Peyer's patch (tissue), 4 donors: Measurements from ENCODE around the gene COL4A5. TPM values are rescaled to one million over a fixed set of nuclear protein-coding genes. Genes with fewer than 3 reads are reported as not detected.
"Not testable (repeated sequence)": the region's sequence is repeated elsewhere in the genome, so short reads cannot be mapped to it uniquely, and the experiment has no call there.

Experiments used
- DNase-seq, 3 donors: peaks; one replicate each; pipeline ENCODE4 v3.0.0-alpha.2; 2017 to 2019
- H3K27ac ChIP-seq, 4 donors: fragments of 200-600 bp; sonication (generic); one replicate each; pipeline ENCODE4 v1.5.1; 2016 to 2019
- H3K27me3 ChIP-seq, 2 donors: fragments of 200-600 bp; sonication (generic); one replicate each; pipeline ENCODE4 v1.5.1; 2019
- H3K36me3 ChIP-seq, 3 donors: fragments of 200-600 bp; sonication (generic); one replicate each; pipeline ENCODE4 v1.5.1; 2016 to 2019
- H3K4me1 ChIP-seq, 4 donors: fragments of 200-600 bp; sonication (generic); one replicate each; pipeline ENCODE4 v1.5.1; 2016 to 2019
- H3K4me3 ChIP-seq, 4 donors: fragments of 200-600 bp; sonication (generic); 1 replicate in 3 of 4; 2 replicates in 1 of 4; pipeline ENCODE4 v1.5.1; 2016 to 2019; ENCODE audit warnings: mild to moderate bottlenecking in 1 of 4
- H3K9me3 ChIP-seq, 4 donors: fragments of 200-600 bp; sonication (generic); one replicate each; pipeline ENCODE4 v1.5.1; 2016 to 2019; ENCODE audit warnings: mild to moderate bottlenecking in 1 of 4
- POLR2A ChIP-seq, 2 donors: fragments of 450-650 bp; IDR thresholded peaks; one replicate each; pipeline ENCODE4 v1.5.1; 2017; ENCODE audit warnings: antibody characterized with exemption in 2 of 2, mild to moderate bottlenecking in 2 of 2, moderate library complexity in 2 of 2
- total RNA-seq, 4 donors: library from RNA; depleted of rRNA; stranded (reverse); fragments of >200 nt; gene quantifications; one replicate each; pipeline ENCODE4 v1.1.0, GENCODE V29; 2016
- TF ChIP-seq, protein P1 (sequence below), 6 experiments: fragments of 450-650 bp in 4 of 6; fragments of 200-600 bp in 2 of 6; sonication (generic) in 1 of 6; IDR thresholded peaks; one replicate each; pipeline ENCODE4 v1.5.1; 2017 to 2019; ENCODE audit warnings: antibody characterized with exemption in 6 of 6, mild to moderate bottlenecking in 3 of 6, moderate library complexity in 1 of 6

The COL4A5 gene
- 10 to 100 TPM in 1 of 4 donors, 1 to 10 TPM in 3; 1.2 to 18.2 (median 8.1) TPM for total RNA-seq

- no peak for TF ChIP-seq POLR2A (IDR thresholded peaks at IDR 0.05)
- TF ChIP-seq, protein P1, sequence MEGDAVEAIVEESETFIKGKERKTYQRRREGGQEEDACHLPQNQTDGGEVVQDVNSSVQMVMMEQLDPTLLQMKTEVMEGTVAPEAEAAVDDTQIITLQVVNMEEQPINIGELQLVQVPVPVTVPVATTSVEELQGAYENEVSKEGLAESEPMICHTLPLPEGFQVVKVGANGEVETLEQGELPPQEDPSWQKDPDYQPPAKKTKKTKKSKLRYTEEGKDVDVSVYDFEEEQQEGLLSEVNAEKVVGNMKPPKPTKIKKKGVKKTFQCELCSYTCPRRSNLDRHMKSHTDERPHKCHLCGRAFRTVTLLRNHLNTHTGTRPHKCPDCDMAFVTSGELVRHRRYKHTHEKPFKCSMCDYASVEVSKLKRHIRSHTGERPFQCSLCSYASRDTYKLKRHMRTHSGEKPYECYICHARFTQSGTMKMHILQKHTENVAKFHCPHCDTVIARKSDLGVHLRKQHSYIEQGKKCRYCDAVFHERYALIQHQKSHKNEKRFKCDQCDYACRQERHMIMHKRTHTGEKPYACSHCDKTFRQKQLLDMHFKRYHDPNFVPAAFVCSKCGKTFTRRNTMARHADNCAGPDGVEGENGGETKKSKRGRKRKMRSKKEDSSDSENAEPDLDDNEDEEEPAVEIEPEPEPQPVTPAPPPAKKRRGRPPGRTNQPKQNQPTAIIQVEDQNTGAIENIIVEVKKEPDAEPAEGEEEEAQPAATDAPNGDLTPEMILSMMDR (IDR thresholded peaks at IDR 0.05), result no peak
- no peak for DNase-seq
Measured at GRCh38 chrX:108439426-108439942, at the start of gene COL4A5. Gene COL4A5 (plus strand): TSS chrX:108439838. CDS start chrX:108440126, 288 bp downstream.

GRCh38 chrX:108390976-108391717 lies 48.5 kb upstream of the COL4A5 start:
- not testable (repeated sequence) for H3K27me3 ChIP-seq, H3K4me1 ChIP-seq, H3K4me3 ChIP-seq, H3K36me3 ChIP-seq, H3K27ac ChIP-seq, H3K9me3 ChIP-seq, DNase-seq

More at GRCh38 chrX:108439426-108439942, at the start of gene COL4A5:
- H3K4me1 ChIP-seq, result no peaks in the 10 kb centered on the region
- no peaks in the 10 kb centered on the region for H3K36me3 ChIP-seq
- no peaks in the 10 kb centered on the region for H3K9me3 ChIP-seq
- H3K4me3 ChIP-seq, result peak within 1 kb of the TSS in 3 of 4 donors; percentile 20 to 39 (median 36)
- peak within 1 kb of the TSS in 1 of 4 donors; percentile 61 for H3K27ac ChIP-seq
- no peaks in the 10 kb centered on the region for H3K27me3 ChIP-seq

GRCh38 chrX:108396188-108396891 lies 43.3 kb upstream of the COL4A5 start:
- no peak overlapping the region for H3K27ac ChIP-seq
- no peak for TF ChIP-seq POLR2A (IDR thresholded peaks at IDR 0.05)
- TF ChIP-seq, protein P1 (IDR thresholded peaks at IDR 0.05), result no peak
- H3K4me1 ChIP-seq, result no peaks in the 10 kb centered on the region
- DNase-seq, result no peak
- no peaks in the 10 kb centered on the region for H3K9me3 ChIP-seq
- no peak overlapping the region for H3K4me3 ChIP-seq
- no peaks in the 10 kb centered on the region for H3K36me3 ChIP-seq
- H3K27me3 ChIP-seq, result no peaks in the 10 kb centered on the region

DNA sequence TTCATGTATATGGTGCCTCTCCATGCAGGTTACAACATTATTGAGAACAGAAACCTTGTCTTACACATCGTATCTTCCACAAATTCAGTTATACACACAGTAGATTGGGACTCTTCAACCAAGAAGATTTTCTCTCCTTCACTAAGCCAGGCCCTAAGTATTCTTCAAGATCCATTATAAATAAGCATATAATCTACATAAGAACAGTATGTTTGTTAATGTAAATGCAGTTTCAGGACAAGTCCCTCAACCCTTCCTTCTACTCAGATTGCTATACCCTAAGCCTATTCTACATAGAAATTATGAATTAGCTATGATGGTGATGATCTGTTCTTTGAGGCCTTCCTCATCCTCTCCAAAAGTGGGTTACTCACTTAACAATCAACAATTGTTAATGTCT lies 42.7 kb upstream of the COL4A5 start:
- DNase-seq, result no peak
- TF ChIP-seq POLR2A (IDR thresholded peaks at IDR 0.05), result no peak
- TF ChIP-seq, protein P1 (IDR thresholded peaks at IDR 0.05), result no peak
- no peaks in the 10 kb centered on the region for H3K27me3 ChIP-seq
- H3K4me3 ChIP-seq, result no peak overlapping the region
- no peaks in the 10 kb centered on the region for H3K4me1 ChIP-seq
- H3K36me3 ChIP-seq, result no peaks in the 10 kb centered on the region
- no peak overlapping the region for H3K27ac ChIP-seq
- H3K9me3 ChIP-seq, result no peaks in the 10 kb centered on the region

DNA sequence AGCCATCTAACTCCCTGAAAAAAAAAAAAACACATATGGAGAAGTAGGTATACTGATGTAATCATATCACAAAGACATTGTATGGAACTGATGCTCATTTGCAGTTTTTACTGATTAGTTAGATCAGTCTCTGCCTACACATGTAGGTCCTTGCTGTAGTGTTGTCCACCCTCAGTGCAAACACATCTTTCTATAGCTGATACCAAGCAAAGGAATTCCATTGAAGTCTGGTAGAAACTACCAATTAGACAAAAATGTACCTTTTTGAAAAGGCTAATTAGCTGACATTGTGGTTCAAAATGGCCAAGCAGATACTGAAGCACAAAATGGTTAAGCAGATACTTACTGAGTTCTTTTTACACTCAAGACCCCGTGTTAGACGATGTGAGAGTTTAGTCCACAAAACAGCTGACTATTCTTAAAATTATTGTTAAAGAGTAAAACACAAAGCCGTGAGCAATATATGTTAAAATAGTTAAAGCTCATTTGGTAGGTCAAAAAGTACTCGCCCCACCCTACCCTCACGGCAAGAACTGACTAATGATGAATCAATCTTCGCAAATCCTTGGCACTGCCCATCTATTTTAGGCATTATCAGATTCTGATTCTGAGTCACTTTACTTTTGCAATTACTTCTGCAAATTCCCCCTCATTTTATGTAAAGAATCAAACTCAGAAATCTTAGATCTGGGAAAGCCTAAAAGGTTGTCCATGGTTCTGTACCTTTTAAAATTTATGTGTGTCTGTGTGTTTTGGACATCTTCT lies 41.8 kb upstream of the COL4A5 start:
- Histone ChIP-seq H3K4me1 (no peaks in the 10 kb centered on the region), H3K9me3 (no peaks in the 10 kb centered on the region), H3K27me3 (no peaks in the 10 kb centered on the region), H3K36me3 (no peaks in the 10 kb centered on the region), H3K4me3 (no peak overlapping the region), H3K27ac (no peak overlapping the region)
- TF ChIP-seq POLR2A (IDR thresholded peaks at IDR 0.05), result no peak
- TF ChIP-seq, protein P1 (IDR thresholded peaks at IDR 0.05), result no peak
- no peak for DNase-seq
